Subcutaneous abdominal adipose tissue (tissue), 5 donors: ENCODE data around the gene SPINK8.
"Not testable (repeated sequence)": the region's sequence is repeated elsewhere in the genome, so short reads cannot be mapped to it uniquely, and the experiment has no call there.

Source experiments
- H3K27ac ChIP-seq: one replicate; pipeline ENCODE4 v1.7.0; 2013; ENCODE audit warnings: low read depth, mild to moderate bottlenecking, inconsistent platforms, low read length, moderate library complexity
- H3K27me3 ChIP-seq, 5 donors: one replicate each; pipeline ENCODE4 v1.7.0; 2013; ENCODE audit warnings: low read length in 5 of 5, inconsistent platforms in 1 of 5; ENCODE audit not compliant: control insufficient read depth in 5 of 5, insufficient read depth in 4 of 5
- H3K36me3 ChIP-seq, 5 donors: one replicate each; pipeline ENCODE4 v1.7.0; 2013; ENCODE audit warnings: low read length in 5 of 5; ENCODE audit not compliant: control insufficient read depth in 5 of 5, insufficient read depth in 5 of 5
- H3K4me1 ChIP-seq, 5 donors: one replicate each; pipeline ENCODE4 v1.7.0; 2013; ENCODE audit warnings: low read length in 5 of 5, mild to moderate bottlenecking in 3 of 5, moderate library complexity in 1 of 5; ENCODE audit not compliant: control insufficient read depth in 5 of 5, insufficient read depth in 5 of 5
- H3K4me3 ChIP-seq, 5 donors: one replicate each; pipeline ENCODE4 v1.7.0; 2013; ENCODE audit warnings: low read length in 5 of 5, low read depth in 1 of 5
- H3K9ac ChIP-seq, 5 donors: one replicate each; pipeline ENCODE4 v1.7.0; 2013; ENCODE audit warnings: low read length in 5 of 5, mild to moderate bottlenecking in 4 of 5, moderate library complexity in 3 of 5
- H3K9me3 ChIP-seq, 5 donors: one replicate each; pipeline ENCODE4 v1.7.0; 2013; ENCODE audit warnings: low read length in 5 of 5; ENCODE audit not compliant: control insufficient read depth in 5 of 5
- donor health status: healthy.
- donor health status: healthy.
- donor health status: healthy.
- donor health status: healthy.
- donor health status: healthy.

The SPINK8 gene

DNA sequence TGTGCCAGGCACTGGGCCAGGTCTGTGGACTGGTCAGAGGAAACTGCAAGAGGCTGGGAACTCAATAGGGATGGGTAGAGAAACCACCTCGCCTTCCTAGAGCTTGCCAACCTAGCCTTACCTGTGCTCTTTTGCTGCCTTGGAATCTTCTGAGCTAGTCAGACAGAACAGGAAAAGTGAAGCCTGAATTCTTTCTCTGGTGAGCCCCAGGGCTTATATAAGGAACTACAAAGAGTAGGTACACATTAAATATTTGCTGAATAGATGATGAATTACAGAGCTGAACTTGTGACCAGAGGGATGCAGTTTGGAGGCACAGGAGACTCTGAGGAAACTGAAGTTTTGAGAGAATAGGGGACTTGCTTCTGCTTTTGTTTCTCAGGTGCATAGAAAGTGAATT lies 23.0 kb upstream of the SPINK8 start:
- Histone ChIP-seq H3K27me3 (peaks cover 0 to 7% (median 3%) of the 10 kb centered on the region in 5 donors), H3K36me3 (no peaks in the 10 kb centered on the region), H3K27ac (no peak overlapping the region), H3K4me3 (no peak overlapping the region), H3K9ac (no peak overlapping the region), H3K9me3 (peaks cover 0 to 5% (median 1%) of the 10 kb centered on the region in 5 donors), H3K4me1 (no peaks in the 10 kb centered on the region)

DNA sequence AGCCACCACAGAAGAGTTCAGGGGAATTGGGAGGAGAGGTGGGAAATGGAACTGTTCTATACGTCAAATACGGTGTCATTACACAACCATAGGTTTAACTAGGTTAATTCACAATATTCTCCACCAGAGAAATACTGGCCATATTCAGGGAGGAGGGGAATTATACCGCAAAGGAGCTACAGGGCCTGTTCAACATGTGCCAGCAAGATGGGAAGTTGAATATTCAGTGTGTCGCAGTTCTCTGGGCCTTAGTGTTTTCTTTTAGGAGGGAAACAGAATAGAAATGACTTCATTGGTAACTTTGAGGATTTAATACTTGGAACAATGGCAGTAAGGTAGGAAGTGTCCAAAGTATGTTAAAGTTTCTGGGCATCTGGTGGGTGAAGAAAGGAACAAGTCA lies 20.5 kb upstream of the SPINK8 start:
- Histone ChIP-seq H3K27ac (no peak overlapping the region), H3K9ac (no peak overlapping the region), H3K9me3 (no peaks in the 10 kb centered on the region), H3K27me3 (peaks cover 0 to 7% (median 3%) of the 10 kb centered on the region in 5 donors), H3K36me3 (no peaks in the 10 kb centered on the region), H3K4me3 (no peak overlapping the region), H3K4me1 (no peaks in the 10 kb centered on the region)

DNA sequence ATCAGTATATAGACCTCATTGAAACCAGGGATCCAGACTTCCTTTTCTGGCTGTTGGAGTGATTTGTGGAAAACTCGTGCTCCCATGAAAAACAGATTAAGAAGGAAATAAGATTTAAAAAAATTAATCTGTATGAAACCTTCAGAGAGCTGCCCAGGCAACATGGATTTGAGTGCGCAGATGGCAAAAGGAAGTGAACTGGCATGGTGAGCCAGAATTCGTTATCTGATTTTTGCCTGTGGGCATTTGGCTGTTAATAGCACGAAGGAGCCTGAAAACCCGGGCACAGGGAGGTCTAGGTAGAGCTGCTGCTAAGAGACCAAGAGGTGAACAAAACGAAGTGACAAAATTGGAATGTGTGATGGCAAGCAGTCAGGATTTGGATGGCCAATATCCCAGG lies 19.1 kb upstream of the SPINK8 start:
- Histone ChIP-seq H3K4me1 (no peaks in the 10 kb centered on the region), H3K27ac (no peak overlapping the region), H3K4me3 (no peak overlapping the region), H3K9me3 (no peaks in the 10 kb centered on the region), H3K36me3 (no peaks in the 10 kb centered on the region), H3K9ac (no peak overlapping the region), H3K27me3 (peaks cover 0 to 7% (median 3%) of the 10 kb centered on the region in 5 donors)

DNA sequence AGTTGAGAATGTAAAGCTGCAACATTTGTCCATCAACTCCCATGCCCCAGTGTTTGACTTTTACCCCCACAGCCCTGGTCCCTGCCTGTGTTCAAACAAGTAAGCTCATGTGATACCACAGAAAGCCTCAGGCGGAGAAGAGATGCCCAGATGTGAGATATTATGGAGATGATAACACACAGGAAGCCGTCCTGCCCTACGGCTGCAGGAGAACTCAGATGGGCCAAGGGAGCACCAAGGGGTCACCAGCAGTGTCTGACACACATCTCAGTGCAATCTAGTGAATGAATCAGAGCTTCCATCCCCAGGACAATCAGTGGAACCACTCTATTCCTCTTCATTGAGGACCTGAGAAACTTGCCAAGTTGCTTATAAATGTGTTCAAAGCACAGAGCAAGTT lies 14.0 kb upstream of the SPINK8 start:
- H3K4me1 ChIP-seq: no peaks in the 10 kb centered on the region
- no peak overlapping the region for H3K9ac ChIP-seq
- no peak overlapping the region for H3K27ac ChIP-seq
- H3K4me3 ChIP-seq: no peak overlapping the region
- H3K27me3 ChIP-seq: no peaks in the 10 kb centered on the region
- H3K9me3 ChIP-seq: no peaks in the 10 kb centered on the region
- H3K36me3 ChIP-seq: no peaks in the 10 kb centered on the region

DNA sequence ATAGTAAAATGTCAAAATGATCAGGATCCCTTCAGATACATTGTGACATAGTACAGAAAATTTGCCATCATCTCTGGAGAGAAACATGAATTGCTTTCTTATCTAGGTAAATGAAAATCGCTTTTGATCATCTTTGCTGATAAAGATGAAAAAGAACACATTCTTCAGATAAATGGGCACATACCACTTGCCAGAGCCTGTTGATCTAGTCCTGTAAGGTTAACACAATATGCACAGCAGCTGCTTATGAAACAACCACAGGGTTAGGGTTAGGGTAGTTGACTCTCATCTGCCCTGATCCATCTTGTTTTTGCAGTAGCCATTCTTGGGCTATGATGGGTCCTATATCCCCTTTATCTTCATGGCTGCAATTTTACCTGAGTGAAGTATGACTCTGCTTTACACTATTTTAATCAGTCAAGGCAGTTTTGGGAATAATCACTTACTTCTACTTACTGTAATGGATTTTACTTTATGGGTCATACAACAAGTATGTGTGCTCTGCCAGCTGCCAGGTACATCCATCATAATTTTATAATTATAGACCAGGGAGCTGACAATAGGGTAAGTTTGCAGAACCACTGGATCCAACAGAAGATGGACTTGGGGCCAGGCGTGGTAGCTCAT lies 12.6 kb upstream of the SPINK8 start:
- no peak overlapping the region for H3K27ac ChIP-seq
- no peaks in the 10 kb centered on the region for H3K4me1 ChIP-seq
- H3K27me3 ChIP-seq: no peaks in the 10 kb centered on the region
- H3K9ac ChIP-seq: no peak overlapping the region
- no peaks in the 10 kb centered on the region for H3K9me3 ChIP-seq
- H3K4me3 ChIP-seq: no peak overlapping the region
- H3K36me3 ChIP-seq: no peaks in the 10 kb centered on the region

DNA sequence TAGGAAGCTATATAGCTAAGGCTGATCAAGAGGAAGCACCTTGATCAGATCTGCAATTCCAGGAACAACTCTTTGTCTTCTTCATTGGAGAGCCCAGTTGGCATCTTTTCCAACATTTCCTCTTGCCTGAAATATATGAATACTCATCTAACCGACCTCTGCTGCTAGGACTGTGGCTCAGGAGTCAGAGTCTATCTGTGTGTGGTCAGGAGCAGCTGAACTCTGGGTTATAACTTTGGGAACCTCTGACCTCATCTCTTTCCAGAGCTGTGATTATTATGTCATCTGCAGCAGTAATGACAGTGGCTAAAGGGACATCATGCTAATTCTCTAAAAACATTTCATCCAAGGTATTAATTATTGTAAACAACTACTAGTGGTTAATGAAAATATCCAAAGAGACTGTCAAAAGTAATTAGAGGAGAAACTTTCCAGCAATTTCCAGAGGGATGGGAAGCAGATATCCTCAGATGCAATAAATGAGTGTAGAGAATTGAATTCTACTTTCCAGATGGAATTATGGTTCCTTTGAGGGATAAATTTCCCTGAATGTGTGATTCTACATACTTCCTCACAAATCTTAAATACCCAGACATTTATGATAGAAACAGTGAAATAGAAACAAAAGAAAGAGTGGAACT lies 11.5 kb upstream of the SPINK8 start:
- H3K4me3 ChIP-seq: no peak overlapping the region
- H3K9ac ChIP-seq: no peak overlapping the region
- no peak overlapping the region for H3K27ac ChIP-seq
- no peaks in the 10 kb centered on the region for H3K27me3 ChIP-seq
- no peaks in the 10 kb centered on the region for H3K9me3 ChIP-seq
- H3K4me1 ChIP-seq: no peaks in the 10 kb centered on the region
- H3K36me3 ChIP-seq: no peaks in the 10 kb centered on the region

DNA sequence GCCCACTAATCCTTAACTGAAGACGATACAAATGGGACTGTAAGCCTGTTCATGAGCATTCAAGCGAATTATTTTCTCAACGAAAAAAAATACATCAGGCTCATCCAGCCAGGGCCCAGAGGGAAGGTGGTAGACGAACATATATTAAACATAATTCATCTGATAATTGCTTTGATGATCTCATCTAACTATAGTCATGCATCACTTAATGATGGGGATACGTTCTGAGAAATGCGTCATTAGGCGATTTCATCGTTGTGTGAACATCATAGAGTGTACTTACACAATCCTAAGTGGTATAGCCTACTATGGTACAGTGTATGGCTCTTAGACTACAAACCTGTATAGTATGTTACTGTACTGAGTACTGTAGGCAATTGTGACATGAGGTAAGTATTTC lies 10.0 kb upstream of the SPINK8 start:
- H3K36me3 ChIP-seq: no peaks in the 10 kb centered on the region
- no peaks in the 10 kb centered on the region for H3K27me3 ChIP-seq
- no peak overlapping the region for H3K4me3 ChIP-seq
- no peaks in the 10 kb centered on the region for H3K9me3 ChIP-seq
- no peak overlapping the region for H3K27ac ChIP-seq
- no peaks in the 10 kb centered on the region for H3K4me1 ChIP-seq
- H3K9ac ChIP-seq: no peak overlapping the region

DNA sequence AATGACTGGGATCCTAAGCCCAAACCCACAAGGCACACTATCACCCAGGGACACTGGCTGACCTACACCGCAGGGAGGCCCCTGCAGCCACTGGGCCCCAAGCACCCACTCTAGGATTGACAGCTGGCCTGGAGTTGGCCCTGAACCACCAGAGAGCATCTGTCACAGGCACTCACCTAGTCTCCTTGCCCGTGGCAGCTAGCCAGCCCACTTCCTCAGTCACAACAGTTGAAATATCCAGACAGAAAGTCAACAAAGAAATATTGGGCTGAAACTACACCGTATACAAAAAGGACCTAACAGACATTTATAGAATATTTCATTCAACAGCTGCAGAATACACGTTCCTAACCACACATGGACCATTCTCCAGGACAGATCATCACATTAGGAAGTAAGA lies 5.2 kb upstream of the SPINK8 start:
- no peak overlapping the region for H3K4me3 ChIP-seq
- no peaks in the 10 kb centered on the region for H3K4me1 ChIP-seq
- no peak overlapping the region for H3K27ac ChIP-seq
- H3K27me3 ChIP-seq: no peaks in the 10 kb centered on the region
- no peaks in the 10 kb centered on the region for H3K36me3 ChIP-seq
- H3K9me3 ChIP-seq: peaks cover 0 to 3% (median 0%) of the 10 kb centered on the region in 5 donors
- H3K9ac ChIP-seq: no peak overlapping the region

DNA sequence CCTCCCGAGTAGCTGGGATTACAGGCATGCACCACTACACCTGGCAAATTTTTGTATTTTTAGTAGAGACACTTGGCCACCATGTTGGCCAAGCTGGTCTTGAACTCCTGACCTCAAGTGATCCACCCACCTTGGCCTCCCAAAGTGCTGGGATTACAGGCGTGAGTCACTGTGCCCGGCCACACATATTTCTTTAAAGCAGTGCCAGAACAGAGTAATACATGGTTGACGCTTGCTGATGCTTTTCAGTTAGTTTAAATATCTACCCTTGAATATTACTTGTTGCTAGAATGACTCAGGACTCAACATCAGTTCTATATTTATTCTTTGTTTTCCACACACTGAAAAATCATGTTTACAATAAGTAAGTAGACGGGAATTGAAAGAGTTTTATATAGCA lies 4.1 kb upstream of the SPINK8 start:
- H3K27me3 ChIP-seq, H3K36me3 ChIP-seq, H3K9me3 ChIP-seq, H3K27ac ChIP-seq, H3K4me1 ChIP-seq, H3K9ac ChIP-seq, H3K4me3 ChIP-seq: not testable (repeated sequence)

DNA sequence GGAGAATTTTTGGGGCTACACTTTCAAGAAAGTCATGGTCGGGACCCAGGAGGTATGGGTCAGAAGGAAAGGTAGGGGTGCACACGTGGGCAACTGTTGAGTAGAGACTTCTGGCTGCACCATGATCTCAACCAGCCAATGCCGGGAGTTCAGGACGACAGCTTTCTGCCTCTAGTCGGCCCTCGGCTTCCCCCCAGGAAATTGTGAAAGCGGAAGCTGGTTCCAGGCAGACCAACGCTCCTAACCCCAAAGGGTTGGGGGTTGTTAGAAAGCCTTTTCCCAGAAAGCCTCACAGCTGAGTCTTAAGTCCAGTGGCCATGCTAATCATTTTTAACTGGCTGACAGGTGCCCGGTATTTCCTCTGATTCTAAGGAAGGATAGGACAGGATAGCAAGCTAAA lies 1.8 kb upstream of the SPINK8 start:
- H3K36me3 ChIP-seq, H3K27ac ChIP-seq, H3K9me3 ChIP-seq, H3K4me3 ChIP-seq, H3K4me1 ChIP-seq, H3K27me3 ChIP-seq, H3K9ac ChIP-seq: not testable (repeated sequence)
